ENCODE data around the gene ZNF33A.
A peak's percentile ranks its signal among the peaks of the same experiment; 100 is the strongest.
"Not testable (repeated sequence)": the region's sequence is repeated elsewhere in the genome, so short reads cannot be mapped to it uniquely, and the experiment has no call there.

The ZNF33A gene

DNA sequence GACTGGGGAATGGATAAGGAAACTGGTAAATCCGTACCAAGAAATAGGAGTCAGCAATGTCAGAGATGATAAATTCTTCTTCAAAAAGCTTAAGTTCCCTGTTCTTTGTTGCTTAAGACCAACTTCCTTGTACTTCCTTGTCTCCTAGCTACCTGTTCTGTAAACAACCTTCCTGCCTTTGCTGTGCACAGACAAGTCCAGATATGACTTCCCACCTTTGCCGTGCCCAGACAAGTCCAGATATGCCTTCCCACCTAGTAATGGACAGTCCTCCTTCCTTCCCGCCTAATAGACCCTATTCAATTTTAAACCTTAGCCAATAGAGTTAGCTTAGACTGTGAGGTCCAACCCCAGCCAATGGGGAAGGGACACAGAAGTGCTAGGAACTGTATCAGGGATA lies 2.5 kb upstream of the ZNF33A start:
- Histone ChIP-seq H3K14ac (ENCODE audit: low read length) (no peak overlapping the region), H3K4me3 (ENCODE audit: low read depth, low read length) (no peak overlapping the region), H4K91ac (ENCODE audit: low read depth, low read length) (no peak overlapping the region), H3K4ac (ENCODE audit: low read depth, low read length) (no peak overlapping the region), H2BK5ac (ENCODE audit: low read depth, low read length, poor library complexity) (no peak overlapping the region), H3K18ac (ENCODE audit: low read length) (no peak overlapping the region), H3K9ac (ENCODE audit: low read length) (no peak overlapping the region), H3K4me2 (ENCODE audit: low read length) (no peak overlapping the region), H3K27ac (ENCODE audit: low read depth, low read length) (no peak overlapping the region), H3K23ac (ENCODE audit: low read length) (no peak overlapping the region), H2BK120ac (ENCODE audit: insufficient read depth, low read length, poor library complexity) (no peak overlapping the region), H3K36me3 (ENCODE audit: control insufficient read depth in 1 of 2, insufficient read depth in 2 of 2, low read length in 2 of 2) (peaks cover 0 to under 1% of the 10 kb centered on the region in 2 experiments), H2AFZ (ENCODE audit: insufficient read depth, low read length, poor library complexity) (no peak overlapping the region), H4K12ac (ENCODE audit: low read depth, low read length) (no peak overlapping the region), H4K8ac (ENCODE audit: low read depth, low read length) (no peak overlapping the region), H2AK5ac (ENCODE audit: low read length) (no peak overlapping the region), H3K9me3 (ENCODE audit: insufficient read depth, low read depth, low read length) (peaks cover 4% of the 10 kb centered on the region), H3K79me2 (ENCODE audit: control insufficient read depth, insufficient read depth, low read length, poor library complexity) (no peaks in the 10 kb centered on the region), H3K27me3 (ENCODE audit: insufficient read depth, low read length) (no peaks in the 10 kb centered on the region), H3K79me1 (ENCODE audit: low read length) (peaks cover 3% of the 10 kb centered on the region), H2BK12ac (ENCODE audit: low read length) (no peak overlapping the region), H3K4me1 (ENCODE audit: control insufficient read depth in 1 of 2, insufficient read depth in 2 of 2, low read length in 2 of 2) (no peaks in the 10 kb centered on the region)
- no CpG with 5 or more reads among the region's 3 CpGs for WGBS (ENCODE audit: extremely low coverage, insufficient coverage, insufficient read length)
- peak; percentile 35 for DNase-seq

DNA sequence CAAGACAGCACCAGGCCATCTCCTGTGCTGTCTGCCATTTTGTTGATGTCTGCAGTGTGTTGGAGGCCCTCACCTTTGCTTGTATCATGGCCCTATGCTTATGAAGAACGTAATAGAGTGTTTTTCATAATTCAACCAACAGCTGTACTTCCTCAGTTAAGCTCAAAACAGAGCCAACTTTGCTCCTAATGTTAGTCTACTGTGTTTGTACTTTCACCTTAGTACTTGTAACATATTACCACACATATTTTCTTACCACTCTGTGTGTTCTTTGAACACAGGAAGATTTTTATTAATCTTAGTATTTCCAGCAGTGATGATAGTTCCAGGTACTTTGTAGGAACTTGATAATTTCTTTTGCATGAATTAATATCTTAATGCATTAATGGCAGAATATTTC lies 5.9 kb downstream of the ZNF33A start:
- Histone ChIP-seq H3K79me2 (ENCODE audit: control insufficient read depth, insufficient read depth, low read length, poor library complexity) (no peaks in the 10 kb centered on the region), H2BK12ac (ENCODE audit: low read length) (no peak overlapping the region), H4K12ac (ENCODE audit: low read depth, low read length) (no peak overlapping the region), H3K9me3 (ENCODE audit: insufficient read depth, low read depth, low read length) (no peaks in the 10 kb centered on the region), H3K36me3 (ENCODE audit: control insufficient read depth in 1 of 2, insufficient read depth in 2 of 2, low read length in 2 of 2) (peaks cover 13 to 17% of the 10 kb centered on the region in 2 experiments), H3K23ac (ENCODE audit: low read length) (no peak overlapping the region), H3K14ac (ENCODE audit: low read length) (no peak overlapping the region), H2AK5ac (ENCODE audit: low read length) (no peak overlapping the region), H2BK120ac (ENCODE audit: insufficient read depth, low read length, poor library complexity) (no peak overlapping the region), H3K27ac (ENCODE audit: low read depth, low read length) (no peak overlapping the region), H3K27me3 (ENCODE audit: insufficient read depth, low read length) (no peaks in the 10 kb centered on the region), H4K91ac (ENCODE audit: low read depth, low read length) (no peak overlapping the region), H3K4me2 (ENCODE audit: low read length) (no peak overlapping the region), H3K79me1 (ENCODE audit: low read length) (no peaks in the 10 kb centered on the region), H2AFZ (ENCODE audit: insufficient read depth, low read length, poor library complexity) (no peak overlapping the region), H3K4ac (ENCODE audit: low read depth, low read length) (no peak overlapping the region), H2BK5ac (ENCODE audit: low read depth, low read length, poor library complexity) (no peak overlapping the region), H3K4me1 (ENCODE audit: control insufficient read depth in 1 of 2, insufficient read depth in 2 of 2, low read length in 2 of 2) (no peaks in the 10 kb centered on the region), H3K9ac (ENCODE audit: low read length) (no peak overlapping the region), H3K18ac (ENCODE audit: low read length) (no peak overlapping the region), H3K4me3 (ENCODE audit: low read depth, low read length) (no peak overlapping the region), H4K8ac (ENCODE audit: low read depth, low read length) (no peak overlapping the region)
- no peak for DNase-seq
- WGBS (ENCODE audit: extremely low coverage, insufficient coverage, insufficient read length), result no CpG with 5 or more reads among the region's 1 CpG

GRCh38 chr10:38019124-38019523 lies 8.6 kb downstream of the ZNF33A start:
- H3K27me3 ChIP-seq (ENCODE audit: insufficient read depth, low read length); H3K4me2 ChIP-seq (ENCODE audit: low read length); H4K91ac ChIP-seq (ENCODE audit: low read depth, low read length); H3K4me1 ChIP-seq (ENCODE audit: control insufficient read depth in 1 of 2, insufficient read depth in 2 of 2, low read length in 2 of 2); H3K14ac ChIP-seq (ENCODE audit: low read length); H2BK12ac ChIP-seq (ENCODE audit: low read length); H3K9ac ChIP-seq (ENCODE audit: low read length); H4K12ac ChIP-seq (ENCODE audit: low read depth, low read length); H3K79me2 ChIP-seq (ENCODE audit: control insufficient read depth, insufficient read depth, low read length, poor library complexity); H2BK5ac ChIP-seq (ENCODE audit: low read depth, low read length, poor library complexity); H3K23ac ChIP-seq (ENCODE audit: low read length); H2AFZ ChIP-seq (ENCODE audit: insufficient read depth, low read length, poor library complexity); H3K79me1 ChIP-seq (ENCODE audit: low read length); H2AK5ac ChIP-seq (ENCODE audit: low read length); H3K18ac ChIP-seq (ENCODE audit: low read length); H3K9me3 ChIP-seq (ENCODE audit: insufficient read depth, low read depth, low read length); H3K4me3 ChIP-seq (ENCODE audit: low read depth, low read length); DNase-seq; H4K8ac ChIP-seq (ENCODE audit: low read depth, low read length); H3K4ac ChIP-seq (ENCODE audit: low read depth, low read length); H3K27ac ChIP-seq (ENCODE audit: low read depth, low read length); H2BK120ac ChIP-seq (ENCODE audit: insufficient read depth, low read length, poor library complexity): not testable (repeated sequence)
- peaks cover 17% of the 10 kb centered on the region in 2 experiments for H3K36me3 ChIP-seq (ENCODE audit: control insufficient read depth in 1 of 2, insufficient read depth in 2 of 2, low read length in 2 of 2)
- no CpG with 5 or more reads among the region's 4 CpGs for WGBS (ENCODE audit: extremely low coverage, insufficient coverage, insufficient read length)

- H3K27me3 ChIP-seq (ENCODE audit: insufficient read depth, low read length), result no peaks in the 10 kb centered on the region
- H3K9me3 ChIP-seq (ENCODE audit: insufficient read depth, low read depth, low read length), result no peaks in the 10 kb centered on the region
- H4K12ac ChIP-seq (ENCODE audit: low read depth, low read length), result no peak overlapping the region
- no peak overlapping the region for H3K4me3 ChIP-seq (ENCODE audit: low read depth, low read length)
- no peak overlapping the region for H3K9ac ChIP-seq (ENCODE audit: low read length)
- H3K18ac ChIP-seq (ENCODE audit: low read length), result no peak overlapping the region
- no peak overlapping the region for H3K14ac ChIP-seq (ENCODE audit: low read length)
- H3K4me2 ChIP-seq (ENCODE audit: low read length), result no peak overlapping the region
- no peak overlapping the region for H4K8ac ChIP-seq (ENCODE audit: low read depth, low read length)
- no peak overlapping the region for H2AK5ac ChIP-seq (ENCODE audit: low read length)
- peak; percentile 17 to 39 for DNase-seq
- H3K27ac ChIP-seq (ENCODE audit: low read depth, low read length), result no peak overlapping the region
- peaks cover 10 to 11% of the 10 kb centered on the region in 2 experiments for H3K36me3 ChIP-seq (ENCODE audit: control insufficient read depth in 1 of 2, insufficient read depth in 2 of 2, low read length in 2 of 2)
- H3K4me1 ChIP-seq (ENCODE audit: control insufficient read depth in 1 of 2, insufficient read depth in 2 of 2, low read length in 2 of 2), result no peaks in the 10 kb centered on the region
- H2BK120ac ChIP-seq (ENCODE audit: insufficient read depth, low read length, poor library complexity), result no peak overlapping the region
- no peak overlapping the region for H2BK12ac ChIP-seq (ENCODE audit: low read length)
- H3K4ac ChIP-seq (ENCODE audit: low read depth, low read length), result no peak overlapping the region
- no peaks in the 10 kb centered on the region for H3K79me1 ChIP-seq (ENCODE audit: low read length)
- no peak overlapping the region for H3K23ac ChIP-seq (ENCODE audit: low read length)
- no CpG with 5 or more reads among the region's 3 CpGs for WGBS (ENCODE audit: extremely low coverage, insufficient coverage, insufficient read length)
- H2AFZ ChIP-seq (ENCODE audit: insufficient read depth, low read length, poor library complexity), result no peak overlapping the region
- no peak overlapping the region for H2BK5ac ChIP-seq (ENCODE audit: low read depth, low read length, poor library complexity)
- no peak overlapping the region for H4K91ac ChIP-seq (ENCODE audit: low read depth, low read length)
- no peaks in the 10 kb centered on the region for H3K79me2 ChIP-seq (ENCODE audit: control insufficient read depth, insufficient read depth, low read length, poor library complexity)
Observed at GRCh38 chr10:38025283-38025682, 14.8 kb downstream of the ZNF33A start.
